Progenitor cell of endocrine pancreas (in vitro differentiated cells): Measurements from ENCODE around the gene TMEM236. TPM values are rescaled to one million over a fixed set of nuclear protein-coding genes. Genes with fewer than 3 reads are reported as not detected.

Experiments used
- DNase-seq: peaks from one replicate; pipeline ENCODE4 v3.0.0; 2021; ENCODE audit warnings: low spot score; ENCODE audit not compliant: unreplicated experiment
- H3K27ac Mint-ChIP-seq: 2 replicates; pipeline ENCODE4 v1.8.0; 2021; ENCODE audit warnings: mild to moderate bottlenecking, moderate library complexity, mixed read lengths
- H3K27me3 Mint-ChIP-seq: 2 replicates; pipeline ENCODE4 v1.8.0; 2021; ENCODE audit warnings: mixed read lengths
- H3K36me3 Mint-ChIP-seq: 2 replicates; pipeline ENCODE4 v1.8.0; 2022; ENCODE audit warnings: mixed read lengths; ENCODE audit not compliant: insufficient read depth
- H3K4me1 Mint-ChIP-seq: 2 replicates; pipeline ENCODE4 v1.8.0; 2021; ENCODE audit warnings: low read depth, mixed read lengths
- H3K4me3 Mint-ChIP-seq: 2 replicates; pipeline ENCODE4 v1.8.0; 2021; ENCODE audit warnings: low read depth, mild to moderate bottlenecking, moderate library complexity, mixed read lengths
- H3K9me3 Mint-ChIP-seq: 2 replicates; pipeline ENCODE4 v1.8.0; 2021; ENCODE audit warnings: low read depth, mixed read lengths
- total RNA-seq: library from RNA; stranded (reverse); gene quantifications from 2 replicates; pipeline ENCODE4 v1.2.1, GENCODE V29; 2021
- TF ChIP-seq, protein P1 (sequence below): fragments of 200-600 bp; sonication (generic); IDR thresholded peaks from one replicate; pipeline ENCODE4 v1.5.0; 2021; ENCODE audit warnings: antibody characterized with exemption, mild to moderate bottlenecking; ENCODE audit not compliant: unreplicated experiment

TMEM236 gene
- total RNA-seq, 1 donor from 2014 or later, result 0.07 TPM

- no peaks in the 10 kb centered on the region for H3K36me3 Mint-ChIP-seq
- no peak overlapping the region for H3K4me3 Mint-ChIP-seq
- H3K27me3 Mint-ChIP-seq, result no peaks in the 10 kb centered on the region
- DNase-seq, result no peak
- TF ChIP-seq, protein P1, sequence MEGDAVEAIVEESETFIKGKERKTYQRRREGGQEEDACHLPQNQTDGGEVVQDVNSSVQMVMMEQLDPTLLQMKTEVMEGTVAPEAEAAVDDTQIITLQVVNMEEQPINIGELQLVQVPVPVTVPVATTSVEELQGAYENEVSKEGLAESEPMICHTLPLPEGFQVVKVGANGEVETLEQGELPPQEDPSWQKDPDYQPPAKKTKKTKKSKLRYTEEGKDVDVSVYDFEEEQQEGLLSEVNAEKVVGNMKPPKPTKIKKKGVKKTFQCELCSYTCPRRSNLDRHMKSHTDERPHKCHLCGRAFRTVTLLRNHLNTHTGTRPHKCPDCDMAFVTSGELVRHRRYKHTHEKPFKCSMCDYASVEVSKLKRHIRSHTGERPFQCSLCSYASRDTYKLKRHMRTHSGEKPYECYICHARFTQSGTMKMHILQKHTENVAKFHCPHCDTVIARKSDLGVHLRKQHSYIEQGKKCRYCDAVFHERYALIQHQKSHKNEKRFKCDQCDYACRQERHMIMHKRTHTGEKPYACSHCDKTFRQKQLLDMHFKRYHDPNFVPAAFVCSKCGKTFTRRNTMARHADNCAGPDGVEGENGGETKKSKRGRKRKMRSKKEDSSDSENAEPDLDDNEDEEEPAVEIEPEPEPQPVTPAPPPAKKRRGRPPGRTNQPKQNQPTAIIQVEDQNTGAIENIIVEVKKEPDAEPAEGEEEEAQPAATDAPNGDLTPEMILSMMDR, result no peak
- no peaks in the 10 kb centered on the region for H3K9me3 Mint-ChIP-seq
- H3K4me1 Mint-ChIP-seq, result no peaks in the 10 kb centered on the region
- H3K27ac Mint-ChIP-seq, result no peak overlapping the region
These were observed 17.4 kb upstream of the TMEM236 start for GRCh38 chr10:17734432-17735080.

GRCh38 chr10:17735166-17735941, 16.6 kb upstream of the TMEM236 start:
- Mint-ChIP-seq H3K36me3 (no peaks in the 10 kb centered on the region), H3K4me3 (no peak overlapping the region), H3K4me1 (no peaks in the 10 kb centered on the region), H3K27ac (no peak overlapping the region), H3K27me3 (no peaks in the 10 kb centered on the region), H3K9me3 (no peaks in the 10 kb centered on the region)
- TF ChIP-seq, protein P1, result no peak
- DNase-seq, result no peak

- TF ChIP-seq, protein P1, result peak; percentile 7
- Mint-ChIP-seq H3K4me1 (no peaks in the 10 kb centered on the region), H3K27me3 (no peaks in the 10 kb centered on the region), H3K27ac (no peak overlapping the region), H3K4me3 (no peak overlapping the region), H3K9me3 (no peaks in the 10 kb centered on the region), H3K36me3 (no peaks in the 10 kb centered on the region)
- no peak for DNase-seq
These were observed 15.8 kb upstream of the TMEM236 start for GRCh38 chr10:17736223-17736622.

- Mint-ChIP-seq H3K9me3 (no peaks in the 10 kb centered on the region), H3K4me3 (no peak overlapping the region), H3K27ac (no peak overlapping the region), H3K4me1 (no peaks in the 10 kb centered on the region), H3K36me3 (no peaks in the 10 kb centered on the region), H3K27me3 (no peaks in the 10 kb centered on the region)
- TF ChIP-seq, protein P1, result peak; percentile 67
- no peak for DNase-seq
These were observed 14.7 kb upstream of the TMEM236 start for GRCh38 chr10:17737027-17737965.

DNA sequence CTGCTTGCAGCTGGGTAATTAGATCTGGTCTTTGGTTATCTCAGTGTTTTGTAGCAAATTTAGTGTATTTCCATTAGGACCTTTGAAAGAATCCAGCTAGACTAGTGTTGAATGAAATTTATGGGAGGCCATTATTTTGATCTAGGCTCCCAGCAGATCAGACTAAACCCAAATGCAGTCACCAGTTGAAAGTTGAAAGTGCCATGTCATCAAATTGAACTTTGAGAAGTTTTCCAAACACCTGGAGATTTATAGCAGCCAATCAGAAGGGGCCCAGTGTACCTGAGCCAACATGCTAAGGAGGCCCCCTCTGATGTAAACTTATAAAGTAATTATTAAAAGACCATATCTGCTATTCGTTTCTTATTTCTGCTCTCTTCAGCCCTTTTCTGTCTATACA, 11.3 kb upstream of the TMEM236 start:
- DNase-seq, result no peak
- H3K27ac Mint-ChIP-seq, result no peak overlapping the region
- H3K27me3 Mint-ChIP-seq, result peaks cover 12% of the 10 kb centered on the region
- no peaks in the 10 kb centered on the region for H3K4me1 Mint-ChIP-seq
- H3K4me3 Mint-ChIP-seq, result no peak overlapping the region
- TF ChIP-seq, protein P1, result no peak
- H3K9me3 Mint-ChIP-seq, result no peaks in the 10 kb centered on the region
- no peaks in the 10 kb centered on the region for H3K36me3 Mint-ChIP-seq
